HG03025 (cell line): ENCODE results near the gene UBE2R2.
"Not testable (repeated sequence)": the region's sequence is repeated elsewhere in the genome, so short reads cannot be mapped to it uniquely, and the experiment has no call there.

Experiments used
- ATAC-seq: cut with Tn5 transposase; IDR thresholded peaks from one replicate; pipeline ENCODE4 v1.9.1; 2021; ENCODE audit warnings: mild to moderate bottlenecking, moderate library complexity; ENCODE audit not compliant: unreplicated experiment, low FRiP score

Gene UBE2R2

DNA sequence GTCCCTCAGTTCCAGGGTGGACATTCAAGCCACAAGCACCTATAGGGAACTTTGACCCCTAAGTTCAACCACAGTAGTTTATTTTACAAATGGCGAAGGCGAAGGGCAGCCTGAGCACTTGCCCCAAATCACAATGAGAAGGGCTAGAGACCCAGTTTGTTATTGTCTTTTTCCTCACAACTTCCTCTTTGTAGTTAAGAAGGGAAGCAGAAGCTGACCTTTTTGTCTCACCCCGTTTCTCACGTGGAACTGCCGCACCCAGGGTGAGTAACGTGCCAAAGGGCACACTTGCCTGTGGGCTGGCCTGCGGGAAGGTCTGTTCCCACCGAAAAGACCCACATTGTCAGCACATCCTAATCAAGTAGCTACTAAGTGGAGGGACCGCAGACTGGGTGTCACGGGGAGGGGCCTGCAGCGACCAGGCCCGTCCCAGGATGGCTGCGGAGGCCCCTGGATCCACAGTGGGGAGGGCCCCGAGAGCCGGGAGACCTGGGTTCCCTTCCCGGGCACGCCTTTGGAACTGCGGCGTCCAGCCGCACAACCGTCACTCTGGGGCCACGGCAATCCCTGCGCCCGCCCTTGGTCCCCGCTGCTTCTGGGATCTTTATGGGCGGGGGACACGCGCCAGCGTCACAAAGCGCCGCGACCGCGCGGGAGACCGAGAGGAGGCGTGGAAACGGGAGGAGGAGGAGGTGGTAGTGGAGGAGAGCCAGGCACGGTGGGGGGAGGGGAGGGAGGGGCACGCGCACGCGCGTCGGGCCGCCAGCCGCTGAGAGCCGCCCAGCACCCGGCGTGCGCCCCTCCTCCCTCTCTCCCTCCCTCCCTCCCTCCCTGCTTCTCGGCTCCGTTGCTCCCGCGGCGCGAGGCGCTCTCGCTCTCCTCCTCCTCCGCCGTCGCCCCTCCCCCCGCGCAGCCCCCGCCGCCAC is at the start of gene UBE2R2:
UBE2R2 (plus strand) TSS at position 834 of the 926 bp plus-strand sequence. CDS start 598 bp downstream, outside the sequence.
- peak; percentile 54 for ATAC-seq

DNA sequence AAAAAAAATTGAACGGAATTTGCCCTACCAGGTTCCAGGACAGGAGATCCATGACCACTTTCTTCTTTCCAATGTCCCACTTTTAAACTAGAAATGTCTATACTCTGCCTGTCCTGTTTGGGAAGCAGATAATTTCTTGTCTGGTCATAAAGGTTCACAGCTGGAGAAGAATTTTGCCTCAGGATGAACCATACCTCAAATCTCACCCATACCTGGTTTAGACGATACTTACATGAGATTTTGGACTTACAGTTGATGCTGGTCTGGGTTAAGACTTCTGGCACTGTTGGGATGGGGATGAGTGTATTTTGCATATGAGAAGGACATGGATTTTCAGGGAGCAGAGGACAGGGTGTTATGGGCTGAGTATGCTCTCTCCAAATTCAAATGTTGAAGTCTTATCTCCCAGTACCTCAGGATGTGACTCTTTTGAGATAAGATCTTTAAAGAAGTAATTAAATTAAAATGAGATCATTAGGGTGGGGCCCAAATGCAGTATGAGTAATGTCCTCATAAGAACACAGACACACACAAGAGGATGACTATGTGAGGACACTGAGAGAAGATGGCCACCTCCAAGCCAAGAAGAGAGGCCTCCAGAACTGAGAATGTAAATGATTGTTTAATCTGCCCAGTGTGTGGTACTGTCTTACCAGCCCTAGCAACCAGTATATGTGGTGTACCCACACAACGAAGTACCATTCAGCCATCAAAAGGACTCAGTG is 46.6 kb upstream of the UBE2R2 start:
- ATAC-seq = not testable (repeated sequence)

DNA sequence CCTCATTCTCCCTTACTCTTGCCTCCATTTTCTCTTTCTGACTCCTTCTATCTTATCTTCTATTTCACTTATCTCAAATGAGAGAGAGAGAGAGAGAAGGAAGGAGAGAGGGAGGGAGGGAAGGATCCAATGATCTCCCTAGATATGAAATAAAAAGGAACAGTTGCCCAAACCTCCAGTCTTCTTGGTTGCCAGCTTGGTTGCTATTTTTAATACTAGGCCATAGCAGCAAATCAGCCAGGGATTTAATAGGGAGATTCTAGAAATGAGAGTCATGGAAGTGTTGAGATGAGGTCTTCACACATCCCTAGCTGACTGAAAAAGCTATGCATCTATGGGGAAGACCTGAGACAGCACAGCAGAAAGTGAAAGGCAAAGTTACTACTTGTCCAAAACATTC is 43.8 kb upstream of the UBE2R2 start:
- not testable (repeated sequence) for ATAC-seq

DNA sequence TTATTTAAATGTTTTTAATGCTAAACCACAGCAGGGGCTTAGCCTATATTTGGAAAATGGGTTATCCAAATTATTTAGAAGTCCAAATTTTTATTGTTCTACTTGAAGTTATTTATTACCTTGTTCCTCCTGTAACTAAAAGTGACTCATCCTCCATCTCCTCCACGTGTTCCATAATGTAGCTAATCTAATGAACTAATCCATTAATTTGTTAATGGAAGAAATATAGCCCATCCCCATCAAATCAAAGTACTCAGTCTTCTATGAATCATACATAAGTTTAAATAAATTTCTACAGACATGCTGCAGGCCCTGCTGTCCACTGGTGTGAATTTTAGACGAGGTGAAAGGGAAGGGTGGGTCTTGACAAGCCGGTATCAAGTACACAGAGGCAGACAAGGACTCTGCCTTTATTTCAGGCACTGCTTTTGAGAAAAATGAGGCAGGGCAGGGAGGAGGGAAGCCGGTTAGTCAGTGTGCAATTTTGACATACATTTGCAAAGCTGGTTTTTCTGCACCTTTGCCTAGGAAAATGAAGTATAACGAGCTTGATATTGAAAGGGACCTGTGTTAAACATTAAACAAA is 42.8 kb upstream of the UBE2R2 start:
- not testable (repeated sequence) for ATAC-seq

- ATAC-seq = no peak
Observed at GRCh38 chr9:33776578-33776977, 40.4 kb upstream of the UBE2R2 start.

GRCh38 chr9:33778700-33779351 is 38.1 kb upstream of the UBE2R2 start:
- peak; percentile 75 for ATAC-seq

DNA sequence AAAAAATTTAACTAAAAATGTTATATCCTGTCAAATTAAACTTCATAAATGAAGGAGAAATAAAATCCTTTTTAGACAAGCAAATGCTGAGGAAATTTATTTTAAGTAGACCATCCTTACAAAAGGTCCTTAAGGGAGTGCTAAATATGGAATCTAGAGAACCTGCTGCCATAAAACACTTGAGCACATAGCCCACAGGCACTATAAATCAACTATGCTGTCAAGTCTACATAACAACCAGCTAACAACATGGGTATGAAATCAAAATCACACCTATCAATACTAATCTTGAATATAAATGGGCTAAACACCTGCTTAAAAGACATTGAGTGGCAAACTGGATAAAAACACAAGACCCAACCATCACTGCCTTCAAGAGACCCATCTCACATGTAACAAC is 36.7 kb upstream of the UBE2R2 start:
- ATAC-seq = no peak

- ATAC-seq = no peak
Observed at GRCh38 chr9:33781736-33782135, 35.2 kb upstream of the UBE2R2 start.

- ATAC-seq = no peak
Observed at GRCh38 chr9:33782395-33783152, 34.4 kb upstream of the UBE2R2 start.

- ATAC-seq = no peak
Observed at GRCh38 chr9:33785914-33786313, 31.0 kb upstream of the UBE2R2 start.

GRCh38 chr9:33786681-33787080 is 30.3 kb upstream of the UBE2R2 start:
- ATAC-seq = no peak

DNA sequence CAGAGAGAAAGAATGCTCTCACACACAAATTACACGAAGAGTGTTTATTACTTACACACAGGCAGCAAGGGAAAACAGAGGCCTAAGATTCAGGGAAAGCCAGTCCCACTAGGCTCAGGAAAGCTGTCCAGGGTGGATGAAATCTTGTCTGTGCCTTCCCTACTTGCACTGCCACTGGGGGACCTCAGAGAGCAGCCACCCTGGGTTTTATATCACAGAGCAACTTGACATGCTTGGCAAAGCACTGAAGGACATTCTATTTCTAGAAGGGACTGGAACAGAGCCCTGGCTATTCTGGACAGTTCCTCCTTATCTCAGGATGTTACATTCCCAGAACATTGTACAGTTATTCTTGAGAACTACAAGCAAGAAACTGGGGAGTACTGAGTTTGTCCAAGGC is 29.1 kb upstream of the UBE2R2 start:
- ATAC-seq = no peak

DNA sequence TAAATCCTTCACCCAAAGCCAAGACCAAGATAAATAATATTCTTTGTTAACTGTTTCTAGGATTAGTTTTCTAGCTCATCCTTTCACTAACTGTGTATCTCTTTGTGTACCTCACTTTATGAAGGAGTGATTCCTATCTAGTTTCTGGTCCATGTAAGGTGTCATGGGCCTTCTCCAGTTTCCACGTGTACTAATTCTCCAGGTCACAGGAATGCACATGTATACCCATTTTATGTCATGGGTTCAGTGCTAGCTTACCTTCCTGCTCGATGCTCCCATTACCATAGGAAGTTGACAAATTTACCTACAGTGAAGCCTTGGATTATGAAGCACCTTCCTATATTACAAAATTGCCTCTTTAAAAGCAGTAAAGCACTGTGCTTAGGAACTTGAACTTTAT is 27.5 kb upstream of the UBE2R2 start:
- not testable (repeated sequence) for ATAC-seq

DNA sequence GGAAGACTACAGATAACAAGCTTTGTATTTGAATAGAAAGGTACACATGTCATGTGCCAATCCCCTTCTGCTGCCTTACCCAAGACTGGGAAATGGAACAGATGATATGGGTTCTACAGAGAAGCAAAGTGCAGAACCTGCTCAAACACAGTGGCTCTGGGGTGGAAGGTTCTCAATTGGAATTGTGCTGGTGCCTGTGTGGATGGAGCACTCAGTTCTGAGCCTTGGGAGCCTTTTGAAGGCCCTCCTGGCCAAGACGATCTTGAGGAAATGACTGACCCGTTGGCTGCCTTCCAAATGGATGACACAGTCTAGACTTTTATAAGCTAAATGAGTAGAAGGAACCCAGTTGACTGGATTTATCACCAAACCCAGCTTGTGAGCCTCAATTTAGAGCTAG is 25.8 kb upstream of the UBE2R2 start:
- ATAC-seq = no peak

- not testable (repeated sequence) for ATAC-seq
Observed at GRCh38 chr9:33793496-33793895, 23.5 kb upstream of the UBE2R2 start.

DNA sequence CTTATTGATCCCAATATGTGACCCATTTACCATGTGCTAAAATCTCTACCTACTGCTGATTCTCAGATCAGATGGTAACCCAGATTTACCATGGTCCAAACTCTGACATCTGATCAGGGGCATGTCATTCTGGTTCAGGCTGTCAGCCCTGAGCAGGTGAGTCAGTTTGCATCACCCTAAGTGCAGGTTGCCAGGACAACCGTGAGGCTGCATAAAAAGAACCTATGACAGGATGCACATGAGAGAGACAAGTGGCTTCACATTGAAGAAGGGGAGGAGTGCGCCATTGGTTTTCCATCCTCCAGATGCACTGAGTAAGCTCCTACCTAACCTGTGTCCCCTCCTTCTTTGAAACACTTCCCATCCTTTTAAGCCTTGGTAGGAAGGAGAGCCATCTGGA is 22.4 kb upstream of the UBE2R2 start:
- ATAC-seq = no peak

DNA sequence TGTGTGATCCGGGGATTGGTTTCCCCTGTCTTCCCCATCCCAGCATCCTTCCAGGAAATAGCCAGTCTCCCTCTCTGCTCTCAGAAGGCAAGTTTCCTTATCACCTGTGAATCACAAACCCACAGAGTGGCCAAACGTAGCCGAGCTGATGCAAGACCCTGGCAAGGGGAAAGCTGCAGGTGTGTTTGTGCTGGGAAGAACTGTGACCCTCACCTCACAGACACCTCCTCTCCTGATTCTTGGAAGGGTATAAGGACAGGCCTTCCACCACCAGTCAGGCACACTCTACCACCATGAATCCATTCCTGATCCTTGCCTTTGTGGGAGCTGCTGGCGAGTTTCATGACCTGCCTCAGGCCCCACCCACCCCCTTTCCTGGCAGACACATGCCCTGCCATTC is 21.7 kb upstream of the UBE2R2 start, which contains the start of gene PRSS3:
PRSS3 (plus strand) TSS at position 281 of the 400 bp plus-strand sequence; CDS start at position 294, 13 bp downstream.
- no peak for ATAC-seq

- no peak for ATAC-seq
Observed at GRCh38 chr9:33795819-33796218, 21.1 kb upstream of the UBE2R2 start.

GRCh38 chr9:33796679-33797078 is 20.3 kb upstream of the UBE2R2 start:
- ATAC-seq = not testable (repeated sequence)

- no peak for ATAC-seq
Observed at GRCh38 chr9:33797837-33798236, 19.1 kb upstream of the UBE2R2 start.
